Thyroid gland (tissue), 4 donors: ENCODE measurements around the gene MMAB.

Experiments used
- CTCF ChIP-seq, 6 experiments: fragments of 200-600 bp in 3 of 6; fragments of 450-650 bp in 3 of 6; sonication (generic) in 3 of 6; IDR thresholded peaks; one replicate each; pipeline ENCODE4 v1.5.1; 2016 to 2019; ENCODE audit warnings: antibody characterized with exemption in 6 of 6, mild to moderate bottlenecking in 2 of 6, inconsistent platforms in 1 of 6, moderate library complexity in 1 of 6
- POLR2A ChIP-seq, 2 donors: fragments of 450-650 bp; IDR thresholded peaks; one replicate each; pipeline ENCODE4 v1.6.1; 2017; ENCODE audit warnings: antibody characterized with exemption in 2 of 2, mild to moderate bottlenecking in 2 of 2, moderate library complexity in 1 of 2

GRCh38 chr12:109544955-109545531 lies 28.3 kb downstream of the MMAB start:
- no peak for TF ChIP-seq CTCF (IDR thresholded peaks at IDR 0.05)
- no peak for TF ChIP-seq POLR2A (IDR thresholded peaks at IDR 0.05)
